Ascending aorta (tissue), 2 donors: Measurements from ENCODE around the gene ODF2. TPM values are rescaled to one million over a fixed set of nuclear protein-coding genes. Genes with fewer than 3 reads are reported as not detected.

Source experiments
- DNase-seq, 2 donors: peaks; one replicate each; pipeline ENCODE4 v3.0.0-alpha.2; 2019; ENCODE audit warnings: low spot score in 2 of 2
- H3K27ac ChIP-seq, 2 donors: fragments of 200-600 bp; sonication (generic); one replicate each; pipeline ENCODE4 v1.5.1; 2016 to 2017; ENCODE audit warnings: mild to moderate bottlenecking in 1 of 2
- H3K27me3 ChIP-seq: fragments of 200-600 bp; sonication (generic); one replicate; pipeline ENCODE4 v1.5.1; 2017
- H3K36me3 ChIP-seq, 2 donors: fragments of 200-600 bp; sonication (generic); one replicate each; pipeline ENCODE4 v1.5.1; 2016
- H3K4me1 ChIP-seq, 2 donors: fragments of 200-600 bp; sonication (generic); one replicate each; pipeline ENCODE4 v1.5.1; 2016 to 2017; ENCODE audit warnings: mild to moderate bottlenecking in 1 of 2
- H3K4me3 ChIP-seq, 2 donors: fragments of 200-600 bp; sonication (generic); one replicate each; pipeline ENCODE4 v1.5.1; 2016 to 2017; ENCODE audit warnings: mild to moderate bottlenecking in 1 of 2
- H3K9me3 ChIP-seq, 2 donors: fragments of 200-600 bp; sonication (generic); one replicate each; pipeline ENCODE4 v1.5.1; 2016
- CTCF ChIP-seq, 3 experiments: fragments of 200-600 bp in 2 of 3; fragments of 450-650 bp in 1 of 3; sonication (generic) in 2 of 3; IDR thresholded peaks; one replicate each; pipeline ENCODE4 v1.5.1; 2016 to 2019; ENCODE audit warnings: antibody characterized with exemption in 3 of 3, mild to moderate bottlenecking in 1 of 3, moderate library complexity in 1 of 3
- intact Hi-C: fragments of 100-400 bp; cut with DNase I; formaldehyde crosslinking; loops from one replicate; pipeline ENCODE4 v1.15.1; 2023
- total RNA-seq: library from RNA; depleted of rRNA; stranded (reverse); fragments of >200 nt; gene quantifications from one replicate; pipeline ENCODE4 v1.1.0, GENCODE V29; 2016

The ODF2 gene
- total RNA-seq, 1 donor from 2014 or later = 26.9 TPM

- no peaks in the 10 kb centered on the region for H3K9me3 ChIP-seq
- no peak for TF ChIP-seq CTCF (IDR thresholded peaks at IDR 0.05)
Measured at GRCh38 chr9:128486201-128486600, 30.4 kb downstream of the ODF2 start.

GRCh38 chr9:128493424-128493823, 37.6 kb downstream of the ODF2 start:
- no peak for DNase-seq
- Histone ChIP-seq H3K36me3 (peaks cover 36 to 43% of the 10 kb centered on the region in 2 donors), H3K9me3 (no peaks in the 10 kb centered on the region), H3K4me3 (no peak overlapping the region), H3K4me1 (no peaks in the 10 kb centered on the region), H3K27me3 (no peaks in the 10 kb centered on the region), H3K27ac (no peak overlapping the region)
- intact Hi-C loops = no loop called here
- no peak for TF ChIP-seq CTCF (IDR thresholded peaks at IDR 0.05)

More at GRCh38 chr9:128486201-128486600, 30.4 kb downstream of the ODF2 start:
- H3K27ac ChIP-seq = no peak overlapping the region
- H3K4me3 ChIP-seq = no peak overlapping the region
- DNase-seq = no peak
- intact Hi-C loops = no loop called here
- peaks cover 57 to 75% of the 10 kb centered on the region in 2 donors for H3K36me3 ChIP-seq
- no peaks in the 10 kb centered on the region for H3K27me3 ChIP-seq
- H3K4me1 ChIP-seq = no peaks in the 10 kb centered on the region

- no peak for DNase-seq
- Histone ChIP-seq H3K36me3 (peaks cover 39 to 40% of the 10 kb centered on the region in 2 donors), H3K4me1 (no peaks in the 10 kb centered on the region), H3K27me3 (no peaks in the 10 kb centered on the region), H3K9me3 (no peaks in the 10 kb centered on the region), H3K4me3 (no peak overlapping the region), H3K27ac (no peak overlapping the region)
- intact Hi-C loops = no loop called here
- TF ChIP-seq CTCF (IDR thresholded peaks at IDR 0.05) = no peak
Measured at GRCh38 chr9:128494108-128494745, 38.4 kb downstream of the ODF2 start.

- Histone ChIP-seq H3K9me3 (no peaks in the 10 kb centered on the region), H3K36me3 (peaks cover 39 to 40% of the 10 kb centered on the region in 2 donors), H3K4me3 (no peak overlapping the region), H3K27me3 (no peaks in the 10 kb centered on the region), H3K4me1 (no peaks in the 10 kb centered on the region), H3K27ac (no peak overlapping the region)
- no peak for TF ChIP-seq CTCF (IDR thresholded peaks at IDR 0.05)
- intact Hi-C loops = no loop called here
- no peak for DNase-seq
Measured at GRCh38 chr9:128494746-128495129, 38.9 kb downstream of the ODF2 start.

- Histone ChIP-seq H3K27ac (no peak overlapping the region), H3K4me1 (peaks cover 0 to 3% of the 10 kb centered on the region in 2 donors), H3K4me3 (no peak overlapping the region), H3K9me3 (no peaks in the 10 kb centered on the region), H3K27me3 (no peaks in the 10 kb centered on the region), H3K36me3 (peaks cover 33 to 40% of the 10 kb centered on the region in 2 donors)
- TF ChIP-seq CTCF (IDR thresholded peaks at IDR 0.05) = no peak
- intact Hi-C loops = no loop called here
- no peak for DNase-seq
Measured at GRCh38 chr9:128495296-128495695, 39.5 kb downstream of the ODF2 start.
